NCI-H2029 treated with DMSO at 0.1 percent for 48 hours (cell line): ENCODE measurements around the gene TRIM74.
"Not testable (repeated sequence)": the region's sequence is repeated elsewhere in the genome, so short reads cannot be mapped to it uniquely, and the experiment has no call there.

Experiments
- DNase-seq: peaks from one replicate; lab custom pipeline; 2025; lab: John Stamatoyannopoulos, UW

The TRIM74 gene

GRCh38 chr7:72968980-72969516 is at the start of gene TRIM74:
TRIM74 (minus strand) TSS chr7:72969466; CDS start chr7:72966157, 3,309 bp downstream.
- not testable (repeated sequence) for DNase-seq

GRCh38 chr7:73006491-73006890 is 37.2 kb upstream of the TRIM74 start:
- DNase-seq = not testable (repeated sequence)

GRCh38 chr7:73005693-73006447 is 36.6 kb upstream of the TRIM74 start:
- not testable (repeated sequence) for DNase-seq

- DNase-seq = not testable (repeated sequence)
These were observed 36.1 kb upstream of the TRIM74 start for GRCh38 chr7:73005356-73005692.

- not testable (repeated sequence) for DNase-seq
These were observed 28.7 kb upstream of the TRIM74 start for GRCh38 chr7:72997887-72998468.

GRCh38 chr7:72997447-72997846 is 28.2 kb upstream of the TRIM74 start:
- DNase-seq = not testable (repeated sequence)

- not testable (repeated sequence) for DNase-seq
These were observed 26.2 kb upstream of the TRIM74 start for GRCh38 chr7:72995484-72995883.

GRCh38 chr7:72990146-72990913 is 21.1 kb upstream of the TRIM74 start:
- DNase-seq = not testable (repeated sequence)

- DNase-seq = not testable (repeated sequence)
These were observed 12.8 kb upstream of the TRIM74 start for GRCh38 chr7:72982084-72982483.

GRCh38 chr7:72980382-72980781 is 11.1 kb upstream of the TRIM74 start:
- DNase-seq = not testable (repeated sequence)

- DNase-seq = not testable (repeated sequence)
These were observed 7.2 kb upstream of the TRIM74 start for GRCh38 chr7:72976434-72976833.

GRCh38 chr7:72975656-72976286 is 6.5 kb upstream of the TRIM74 start:
- not testable (repeated sequence) for DNase-seq

GRCh38 chr7:72974781-72975180 is 5.5 kb upstream of the TRIM74 start:
- not testable (repeated sequence) for DNase-seq

- not testable (repeated sequence) for DNase-seq
These were observed 2.2 kb upstream of the TRIM74 start for GRCh38 chr7:72971505-72971904.

- DNase-seq = not testable (repeated sequence)
These were observed 422 bp upstream of the TRIM74 start for GRCh38 chr7:72969688-72970087.

- not testable (repeated sequence) for DNase-seq
These were observed 2.4 kb downstream of the TRIM74 start for GRCh38 chr7:72966892-72967291.

- not testable (repeated sequence) for DNase-seq
These were observed 3.9 kb downstream of the TRIM74 start for GRCh38 chr7:72965186-72965975.

- DNase-seq = not testable (repeated sequence)
These were observed 6.2 kb downstream of the TRIM74 start for GRCh38 chr7:72963056-72963455.

- not testable (repeated sequence) for DNase-seq
These were observed 8.0 kb downstream of the TRIM74 start for GRCh38 chr7:72961346-72961650.

- DNase-seq = not testable (repeated sequence)
These were observed 8.5 kb downstream of the TRIM74 start for GRCh38 chr7:72960626-72961345.

- DNase-seq = not testable (repeated sequence)
These were observed 9.2 kb downstream of the TRIM74 start for GRCh38 chr7:72960029-72960428.
